B cell (primary cell): ENCODE measurements around the gene CADPS. TPM values are rescaled to one million over a fixed set of nuclear protein-coding genes. Genes with fewer than 3 reads are reported as not detected.

Experiments used
- ATAC-seq: fragments of 200-7000 bp; cut with Tn5 transposase; one replicate; pipeline ENCODE4 v1.10.0; 2021; ENCODE audit warnings: low read depth, mild to moderate bottlenecking, moderate number of reproducible peaks, moderate library complexity
- CTCF ChIA-PET: fragments of 350-600 bp; sonication (Branson Sonifier 250); formaldehyde crosslinking; loops from one replicate; lab custom pipeline; 2021; ENCODE audit warnings: antibody characterized with exemption, inconsistent platforms; lab: Charles Lee
- POLR2A ChIA-PET: fragments of 350-600 bp; sonication (Branson Sonifier 250); formaldehyde crosslinking; loops from one replicate; lab custom pipeline; 2021; ENCODE audit warnings: antibody characterized with exemption; lab: Charles Lee
- DNase-seq: peaks from one replicate; pipeline ENCODE4 v3.0.0; 2013
- H2AFZ ChIP-seq: 2 replicates; pipeline ENCODE4 v1.6.1; 2012; ENCODE audit warnings: mild to moderate bottlenecking, low read depth, low read length; ENCODE audit not compliant: insufficient read depth, poor library complexity, severe bottlenecking
- H3K27ac ChIP-seq, 2 donors: 1 replicate in 1 of 2; 2 replicates in 1 of 2; pipeline ENCODE4 v1.5.1; 2012 to 2013; ENCODE audit warnings: low read length in 2 of 2, mild to moderate bottlenecking in 2 of 2, moderate library complexity in 1 of 2
- H3K27me3 ChIP-seq, 4 experiments: fragments of 200-600 bp in 1 of 4; sonication (generic) in 1 of 4; replicated peaks in 1 of 4; 1 replicate in 2 of 4; 2 replicates in 2 of 4; pipeline versions ENCODE4 v1.6.1 to v1.7.0; 2013 to 2016; ENCODE audit warnings: low read length in 3 of 4, mild to moderate bottlenecking in 2 of 4, mixed read lengths in 1 of 4, moderate library complexity in 1 of 4; ENCODE audit not compliant: insufficient read depth in 4 of 4, control insufficient read depth in 3 of 4; ENCODE audit errors: control extremely low read depth in 1 of 4
- H3K36me3 ChIP-seq, 2 experiments: replicated peaks in 1 of 2; 1 replicate in 1 of 2; 2 replicates in 1 of 2; pipeline versions ENCODE4 v1.6.1 to v1.7.1; 2013; ENCODE audit warnings: low read length in 1 of 2; ENCODE audit not compliant: insufficient read depth in 2 of 2, control insufficient read depth in 1 of 2; ENCODE audit errors: control extremely low read depth in 1 of 2, extremely low read depth in 1 of 2
- H3K4me1 ChIP-seq, 2 donors: fragments of 200-600 bp in 1 of 2; sonication (generic) in 1 of 2; 1 replicate in 1 of 2; 2 replicates in 1 of 2; pipeline versions ENCODE4 v1.5.1 to v1.6.1; 2013 to 2017; ENCODE audit warnings: low read length in 2 of 2; ENCODE audit not compliant: control insufficient read depth in 2 of 2, insufficient read depth in 2 of 2
- H3K4me2 ChIP-seq: replicated peaks from 2 replicates; pipeline ENCODE3; 2012; ENCODE audit warnings: mild to moderate bottlenecking, low read depth, low read length; ENCODE audit not compliant: poor library complexity, severe bottlenecking
- H3K4me3 ChIP-seq, 5 experiments: fragments of 200-600 bp in 1 of 5; sonication (generic) in 1 of 5; 1 replicate in 3 of 5; 2 replicates in 2 of 5; pipeline versions ENCODE4 v1.5.1 to v1.7.0; 2011 to 2016; ENCODE audit warnings: low read length in 4 of 5, mild to moderate bottlenecking in 4 of 5, low read depth in 2 of 5, control low read depth in 1 of 5, moderate library complexity in 1 of 5; ENCODE audit not compliant: insufficient read depth in 1 of 5; ENCODE audit errors: control extremely low read depth in 1 of 5, extremely low read depth in 1 of 5
- H3K79me2 ChIP-seq: fragments of 200-600 bp; sonication (generic); one replicate; pipeline ENCODE4 v1.6.0; 2016; ENCODE audit warnings: low read length; ENCODE audit not compliant: control insufficient read depth, insufficient read depth
- H3K9ac ChIP-seq: fragments of 200-600 bp; sonication (generic); 2 replicates; pipeline ENCODE4 v1.6.1; 2017; ENCODE audit warnings: mild to moderate bottlenecking, low read length, moderate library complexity
- H3K9me3 ChIP-seq, 3 donors: one replicate each; pipeline versions ENCODE4 v1.6.1 to v1.7.1; 2013; ENCODE audit warnings: low read length in 2 of 3; ENCODE audit not compliant: control insufficient read depth in 2 of 3, insufficient read depth in 1 of 3; ENCODE audit errors: control extremely low read depth in 1 of 3
- H4K20me1 ChIP-seq: 2 replicates; pipeline ENCODE4 v1.6.0; 2012; ENCODE audit warnings: mild to moderate bottlenecking, low read length; ENCODE audit not compliant: insufficient read depth, control insufficient read depth, poor library complexity, severe bottlenecking
- H3K27ac Mint-ChIP-seq: one replicate; pipeline ENCODE4 v1.8.0; 2021; ENCODE audit warnings: mixed read lengths
- H3K27me3 Mint-ChIP-seq: one replicate; pipeline ENCODE4 v1.8.0; 2021; ENCODE audit warnings: mixed read lengths
- H3K4me1 Mint-ChIP-seq: one replicate; pipeline ENCODE4 v1.8.0; 2021; ENCODE audit warnings: mixed read lengths
- H3K4me3 Mint-ChIP-seq: one replicate; pipeline ENCODE4 v1.8.0; 2021; ENCODE audit warnings: mixed read lengths
- H3K9me3 Mint-ChIP-seq: one replicate; pipeline ENCODE4 v1.8.0; 2022; ENCODE audit warnings: mixed read lengths; ENCODE audit not compliant: insufficient read depth
- CTCF ChIP-seq: fragments of 200-600 bp; IDR thresholded peaks from one replicate; pipeline ENCODE4 v1.8.0; 2022; ENCODE audit warnings: antibody characterized with exemption, mild to moderate bottlenecking
- EZH2 ChIP-seq: IDR thresholded peaks from 2 replicates; pipeline ENCODE4 v1.6.1; 2012; ENCODE audit warnings: borderline replicate concordance, low read depth, mild to moderate bottlenecking, moderate library complexity, low read length; ENCODE audit not compliant: insufficient read depth, poor library complexity, severe bottlenecking
- WGBS: methylation state at CpG from one replicate; pipeline ENCODE4 v1.1.5; 2013; ENCODE audit warnings: missing lambda C conversion rate; ENCODE audit not compliant: insufficient coverage; 5-methylcytosine and 5-hydroxymethylcytosine counted together
- intact Hi-C: fragments of 100-400 bp; cut with micrococcal nuclease; formaldehyde crosslinking; loops from one replicate; pipeline ENCODE4 v1.10.0; 2022
- polyA plus RNA-seq: library from polyadenylated mRNA; depleted of rRNA; stranded (reverse); fragments of >200 nt; gene quantifications from 2 replicates; pipeline ENCODE4 v1.2.3, GENCODE V29; 2012
- total RNA-seq, 2 donors: library from RNA; stranded (reverse); fragments of 120-200 nt in 1 of 2; gene quantifications; 1 replicate in 1 of 2; 2 replicates in 1 of 2; pipeline versions ENCODE4 v1.2.3 to v1.2.4, GENCODE V29; 2013 to 2022

The CADPS gene
- total and polyA plus RNA-seq, 2 donors (not counting 1 experiment from before 2014, with no cell fraction given): 0.16 to 0.22 TPM

GRCh38 chr3:62636235-62636826, 238.9 kb downstream of the CADPS start:
- Histone ChIP-seq H3K36me3 (no peaks in the 10 kb centered on the region), H2AFZ (no peak overlapping the region), H3K4me3 (no peak overlapping the region), H3K9me3 (no peaks in the 10 kb centered on the region), H3K9ac (no peak overlapping the region), H4K20me1 (no peaks in the 10 kb centered on the region), H3K4me1 (no peaks in the 10 kb centered on the region), H3K27ac (no peak overlapping the region), H3K4me2 (no peak overlapping the region), H3K27me3 (no peaks in the 10 kb centered on the region), H3K79me2 (no peaks in the 10 kb centered on the region)
- 89% methylated on average over 2 of the region's 4 CpGs for WGBS
- intact Hi-C loops: no loop called here
- TF ChIP-seq CTCF (no peak), EZH2 (no peak)
- Mint-ChIP-seq H3K9me3 (no peaks in the 10 kb centered on the region), H3K4me1 (no peaks in the 10 kb centered on the region), H3K27me3 (peaks cover 1% of the 10 kb centered on the region), H3K4me3 (no peak overlapping the region), H3K27ac (no peak overlapping the region)
- ATAC-seq (no peak), DNase-seq (no peak)
- ChIA-PET CTCF (interaction anchor here (0.7 to 1.4 kb wide), 2 partner anchors 14 to 158 kb away, joined by 4 to 5 read pairs; no protein-coding TSS in a partner anchor), POLR2A (no interaction called here)

GRCh38 chr3:62632510-62633294, 242.5 kb downstream of the CADPS start:
- no peak overlapping the region for H3K4me3 ChIP-seq
- no peak overlapping the region for H3K27ac ChIP-seq
- H3K27ac Mint-ChIP-seq: no peak overlapping the region
- H3K9me3 Mint-ChIP-seq: no peaks in the 10 kb centered on the region
- intact Hi-C loops: no loop called here
- H4K20me1 ChIP-seq: no peaks in the 10 kb centered on the region
- H3K4me1 ChIP-seq: no peaks in the 10 kb centered on the region
- H3K9ac ChIP-seq: no peak overlapping the region
- POLR2A ChIA-PET: no interaction called here
- H3K4me1 Mint-ChIP-seq: no peaks in the 10 kb centered on the region
- WGBS: 92% methylated on average over 2 of the region's 11 CpGs
- no peaks in the 10 kb centered on the region for H3K9me3 ChIP-seq
- no peak for ATAC-seq
- no peak for DNase-seq
- H3K79me2 ChIP-seq: no peaks in the 10 kb centered on the region
- H3K4me3 Mint-ChIP-seq: no peak overlapping the region
- no peak for TF ChIP-seq CTCF
- TF ChIP-seq EZH2: no peak
- H3K27me3 ChIP-seq: no peaks in the 10 kb centered on the region
- no peaks in the 10 kb centered on the region for H3K36me3 ChIP-seq
- H3K4me2 ChIP-seq: no peak overlapping the region
- CTCF ChIA-PET: no interaction called here
- peaks cover 4% of the 10 kb centered on the region for H3K27me3 Mint-ChIP-seq
- no peak overlapping the region for H2AFZ ChIP-seq
